GM12878 (cell line): ENCODE data around the gene SEPTIN1. TPM values are rescaled to one million over a fixed set of nuclear protein-coding genes. Genes with fewer than 3 reads are reported as not detected.

Source experiments
- ATAC-seq: fragments of 200-7000 bp; cut with Tn5 transposase; 3 replicates; pipeline ENCODE4 v1.9.1; 2020; ENCODE audit warnings: mild to moderate bottlenecking, moderate library complexity
- BruUV-seq: library from RNA; stranded (reverse); fragments of 400-500 nt; replicated peaks from 2 replicates; lab custom pipeline; 2021; lab: Mats Ljungman, UMichigan
- CTCF ChIA-PET: fragments of 300-600 bp; sonication (Branson Sonifier 250); formaldehyde crosslinking; extraction: SDS; loops from one replicate; lab custom pipeline; 2021; ENCODE audit warnings: inconsistent platforms; lab: Yijun Ruan, JAX
- POLR2A ChIA-PET: fragments of 350-600 bp; formaldehyde crosslinking; extraction: SDS; loops from one replicate; lab custom pipeline; 2021; ENCODE audit warnings: inconsistent platforms; lab: Charles Lee
- RAD21 ChIA-PET: fragments of 300-600 bp; sonication (Branson Sonifier 250); formaldehyde crosslinking; loops from one replicate; lab custom pipeline; 2023; ENCODE audit warnings: antibody characterized with exemption; ENCODE audit not compliant: unreplicated experiment; lab: Charles Lee
- SMC1A ChIA-PET: fragments of 300-600 bp; sonication (Branson Sonifier 250); formaldehyde crosslinking; loops from one replicate; lab custom pipeline; 2023; ENCODE audit not compliant: unreplicated experiment, uncharacterized antibody; lab: Charles Lee
- DNase-seq: peaks from one replicate; pipeline ENCODE4 v3.0.0-alpha.2; 2011; ENCODE audit warnings: low read depth, low spot score
- FAIRE-seq: peaks from 3 replicates; lab custom pipeline; 2011; peaks lifted over from hg19 to GRCh38; lab: Jason Lieb, UNC
- H2AFZ ChIP-seq: 2 replicates; pipeline ENCODE4 v1.6.0; 2011; ENCODE audit warnings: low read depth, low read length, control low read depth; ENCODE audit not compliant: control insufficient read depth
- H3K27ac ChIP-seq: 2 replicates; pipeline ENCODE4 v1.5.1; 2011; ENCODE audit warnings: control low read depth; ENCODE audit not compliant: control insufficient read depth, insufficient read depth
- H3K27me3 ChIP-seq, 2 experiments: replicated peaks in 1 of 2; 2 replicates each; pipeline versions ENCODE4 v1.6.0 to v1.6.1; 2011; ENCODE audit warnings: low read length in 1 of 2; ENCODE audit not compliant: control insufficient read depth in 2 of 2, insufficient read depth in 2 of 2
- H3K36me3 ChIP-seq, 2 experiments: 2 replicates each; pipeline ENCODE4 v1.5.1; 2011; ENCODE audit warnings: low read length in 1 of 2; ENCODE audit not compliant: control insufficient read depth in 2 of 2, insufficient read depth in 2 of 2
- H3K4me1 ChIP-seq: 2 replicates; pipeline ENCODE4 v1.6.1; 2011; ENCODE audit warnings: mild to moderate bottlenecking, low read length, moderate library complexity, mixed read lengths; ENCODE audit not compliant: control insufficient read depth, insufficient read depth
- H3K4me2 ChIP-seq: 2 replicates; pipeline ENCODE4 v1.6.0; 2011; ENCODE audit warnings: control low read depth; ENCODE audit not compliant: control insufficient read depth, insufficient read depth
- H3K4me3 ChIP-seq: fragments of 200-600 bp; sonication (generic); 2 replicates; pipeline ENCODE4 v1.5.1; 2016
- H3K79me2 ChIP-seq: 2 replicates; pipeline ENCODE4 v1.6.0; 2011; ENCODE audit warnings: low read length; ENCODE audit not compliant: control insufficient read depth, insufficient read depth
- H3K9ac ChIP-seq: 2 replicates; pipeline ENCODE4 v1.8.0; 2011; ENCODE audit warnings: low read length, control low read depth, mixed read lengths; ENCODE audit not compliant: control insufficient read depth, insufficient read depth
- H3K9me3 ChIP-seq: replicated peaks from 3 replicates; pipeline ENCODE4 v1.5.1; 2011; ENCODE audit warnings: mild to moderate bottlenecking, low read length; ENCODE audit not compliant: control insufficient read depth, insufficient read depth
- H4K20me1 ChIP-seq: 2 replicates; pipeline ENCODE4 v1.6.0; 2011; ENCODE audit not compliant: control insufficient read depth, insufficient read depth
- CEBPB ChIP-seq, 2 experiments: fragments of 150-350 bp in 1 of 2; IDR thresholded peaks; 2 replicates each; pipeline ENCODE4 v1.6.1; 2012 to 2014; ENCODE audit warnings: low read depth in 2 of 2, low read length in 2 of 2, borderline replicate concordance in 1 of 2, inconsistent platforms in 1 of 2
- E2F8 ChIP-seq: fragments of 450-650 bp; IDR thresholded peaks from 2 replicates; pipeline ENCODE4 v1.6.1; 2018; ENCODE audit warnings: mild to moderate bottlenecking, low read depth, moderate library complexity; ENCODE audit not compliant: partially characterized antibody
- KDM1A ChIP-seq: fragments of 200-600 bp; sonication (generic); IDR thresholded peaks from 2 replicates; pipeline ENCODE4 v1.6.1; 2016; ENCODE audit warnings: borderline replicate concordance
- MTA3 ChIP-seq: IDR thresholded peaks from 2 replicates; pipeline ENCODE4 v1.6.1; 2012; ENCODE audit warnings: low read length, inconsistent platforms, borderline replicate concordance
- NR2C1 ChIP-seq: fragments of 450-650 bp; IDR thresholded peaks from 2 replicates; pipeline ENCODE4 v1.6.1; 2017; ENCODE audit warnings: antibody characterized with exemption, mild to moderate bottlenecking, moderate library complexity
- PML ChIP-seq: IDR thresholded peaks from 2 replicates; pipeline ENCODE4 v1.6.1; 2012; ENCODE audit warnings: low read length, inconsistent platforms
- POLR2A ChIP-seq: IDR thresholded peaks from 2 replicates; pipeline ENCODE4 v1.6.1; 2011; ENCODE audit warnings: low read depth, mild to moderate bottlenecking, low read length
- RAD51 ChIP-seq: fragments of 450-650 bp; IDR thresholded peaks from 2 replicates; pipeline ENCODE4 v1.6.1; 2016; ENCODE audit warnings: moderate library complexity, mild to moderate bottlenecking, inconsistent platforms
- ZBTB11 ChIP-seq: fragments of 450-650 bp; formaldehyde crosslinking; IDR thresholded peaks from 2 replicates; pipeline ENCODE4 v1.5.0; 2022; ENCODE audit warnings: mild to moderate bottlenecking, missing genetic modification characterization
- WGBS: methylation state at CpG from one replicate; pipeline ENCODE4 v1.1.6; 2016; ENCODE audit warnings: low lambda C conversion rate; ENCODE audit not compliant: insufficient replicate concordance, insufficient coverage; ENCODE audit errors: missing lambda C conversion rate; 5-methylcytosine and 5-hydroxymethylcytosine counted together
- in situ Hi-C: fragments of 300-500 bp; cut with MboI; formaldehyde crosslinking; loops from 9 replicates; pipeline ENCODE4 v1.14.3; 2018; ENCODE audit warnings: mixed read lengths
- intact Hi-C: fragments of 100-400 bp; cut with micrococcal nuclease; formaldehyde crosslinking; loops from one replicate; pipeline ENCODE4 v1.14.2; 2022; ENCODE audit not compliant: unreplicated experiment
- polyA plus RNA-seq, 11 experiments: library from polyadenylated mRNA; depleted of rRNA in 4 of 11; unstranded in 6 of 11; stranded (reverse) in 5 of 11; fragments of >200 nt; fragmentation: Nextera tagmentation in 4 of 11; fragmentation: Illumina TruSeq in 1 of 11; extraction: Ambion mirVana in 4 of 11; extraction: Trizol in 1 of 11; gene quantifications; 1 replicate in 1 of 11; 2 replicates in 10 of 11; pipeline versions ENCODE4 v1.2.1 to v1.2.3, GENCODE V29; 2011 to 2016; ENCODE audit warnings: inconsistent platforms in 2 of 11, missing spikeins in 2 of 11, low read depth in 1 of 11
- total RNA-seq, 4 experiments: library from RNA; depleted of rRNA in 3 of 4; stranded (reverse); fragments of >200 nt in 3 of 4; fragmentation: Illumina TruSeq in 1 of 4; extraction: Trizol in 1 of 4; gene quantifications; 2 replicates each; pipeline versions ENCODE4 v1.2.1 to v1.2.3, GENCODE V29; 2013 to 2021
- TF ChIP-seq, protein P1 (sequence below): IDR thresholded peaks from 2 replicates; pipeline ENCODE4 v1.6.1; 2011; ENCODE audit warnings: mild to moderate bottlenecking, low read depth, low read length, moderate library complexity; ENCODE audit not compliant: insufficient replicate concordance
- TF ChIP-seq, protein P2 (sequence below): fragments of 450-650 bp; formaldehyde crosslinking; IDR thresholded peaks from 2 replicates; pipeline ENCODE4 v1.4.0; 2022; ENCODE audit warnings: mild to moderate bottlenecking, moderate library complexity

The SEPTIN1 gene
- total and polyA plus RNA-seq, 10 of the 15 experiments (the other 5 are each of a cell fraction or from before 2014, with no cell fraction given): 2.8 to 153 (median 94.1) TPM

- ATAC-seq: no peak
- no peaks in the 10 kb centered on the region for H3K27me3 ChIP-seq
- CTCF ChIA-PET: interaction anchor here (0.6 kb wide), 1 partner anchor 47 kb away, joined by 3 read pairs; the partner anchor contains the start of gene ZNF48
- H3K4me3 ChIP-seq: no peak overlapping the region
- no peak for DNase-seq
- peaks cover 0 to 4% of the 10 kb centered on the region in 2 experiments for H3K36me3 ChIP-seq
- POLR2A ChIA-PET: no interaction called here
- no peak overlapping the region for H2AFZ ChIP-seq
- RAD21 ChIA-PET: no interaction called here
- H3K4me1 ChIP-seq: peaks cover 24% of the 10 kb centered on the region
- no peak overlapping the region for H3K9ac ChIP-seq
- H3K79me2 ChIP-seq: no peaks in the 10 kb centered on the region
- no peak for FAIRE-seq
- intact Hi-C loops (no loop called here), in situ Hi-C loops (no loop called here)
- WGBS: 95% methylated on average over 8 of the region's 8 CpGs
- no TSS peak for BruUV-seq
- peaks cover 8% of the 10 kb centered on the region for H4K20me1 ChIP-seq
- SMC1A ChIA-PET: no interaction called here
- no peak overlapping the region for H3K27ac ChIP-seq
- no peak overlapping the region for H3K4me2 ChIP-seq
- H3K9me3 ChIP-seq: no peaks in the 10 kb centered on the region
- TF ChIP-seq, protein P1, sequence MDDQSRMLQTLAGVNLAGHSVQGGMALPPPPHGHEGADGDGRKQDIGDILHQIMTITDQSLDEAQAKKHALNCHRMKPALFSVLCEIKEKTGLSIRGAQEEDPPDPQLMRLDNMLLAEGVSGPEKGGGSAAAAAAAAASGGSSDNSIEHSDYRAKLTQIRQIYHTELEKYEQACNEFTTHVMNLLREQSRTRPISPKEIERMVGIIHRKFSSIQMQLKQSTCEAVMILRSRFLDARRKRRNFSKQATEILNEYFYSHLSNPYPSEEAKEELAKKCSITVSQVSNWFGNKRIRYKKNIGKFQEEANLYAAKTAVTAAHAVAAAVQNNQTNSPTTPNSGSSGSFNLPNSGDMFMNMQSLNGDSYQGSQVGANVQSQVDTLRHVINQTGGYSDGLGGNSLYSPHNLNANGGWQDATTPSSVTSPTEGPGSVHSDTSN: no peak
- TF ChIP-seq KDM1A: no peak
- no peak for TF ChIP-seq POLR2A
- TF ChIP-seq, protein P2, sequence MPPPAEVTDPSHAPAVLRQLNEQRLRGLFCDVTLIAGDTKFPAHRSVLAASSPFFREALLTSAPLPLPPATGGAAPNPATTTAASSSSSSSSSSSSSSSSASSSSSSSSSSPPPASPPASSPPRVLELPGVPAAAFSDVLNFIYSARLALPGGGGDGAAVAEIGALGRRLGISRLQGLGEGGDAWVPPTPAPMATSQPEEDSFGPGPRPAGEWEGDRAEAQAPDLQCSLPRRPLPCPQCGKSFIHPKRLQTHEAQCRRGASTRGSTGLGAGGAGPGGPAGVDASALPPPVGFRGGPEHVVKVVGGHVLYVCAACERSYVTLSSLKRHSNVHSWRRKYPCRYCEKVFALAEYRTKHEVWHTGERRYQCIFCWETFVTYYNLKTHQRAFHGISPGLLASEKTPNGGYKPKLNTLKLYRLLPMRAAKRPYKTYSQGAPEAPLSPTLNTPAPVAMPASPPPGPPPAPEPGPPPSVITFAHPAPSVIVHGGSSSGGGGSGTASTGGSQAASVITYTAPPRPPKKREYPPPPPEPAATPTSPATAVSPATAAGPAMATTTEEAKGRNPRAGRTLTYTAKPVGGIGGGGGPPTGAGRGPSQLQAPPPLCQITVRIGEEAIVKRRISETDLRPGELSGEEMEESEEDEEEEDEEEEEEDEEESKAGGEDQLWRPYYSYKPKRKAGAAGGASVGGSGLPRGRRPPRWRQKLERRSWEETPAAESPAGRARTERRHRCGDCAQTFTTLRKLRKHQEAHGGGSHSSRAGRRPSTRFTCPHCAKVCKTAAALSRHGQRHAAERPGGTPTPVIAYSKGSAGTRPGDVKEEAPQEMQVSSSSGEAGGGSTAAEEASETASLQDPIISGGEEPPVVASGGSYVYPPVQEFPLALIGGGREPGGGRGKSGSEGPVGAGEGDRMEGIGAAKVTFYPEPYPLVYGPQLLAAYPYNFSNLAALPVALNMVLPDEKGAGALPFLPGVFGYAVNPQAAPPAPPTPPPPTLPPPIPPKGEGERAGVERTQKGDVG (CRISPR knock-in tag): no peak
- TF ChIP-seq RAD51: no peak
- no peak for TF ChIP-seq NR2C1
- no peak for TF ChIP-seq CEBPB (IDR thresholded peaks at IDR 0.05; ENCODE audit: borderline replicate concordance in 1 of 2, low read depth in 2 of 2, low read length in 2 of 2)
- no peak for TF ChIP-seq PML
- no peak for TF ChIP-seq E2F8
- no peak for TF ChIP-seq MTA3
- TF ChIP-seq ZBTB11: no peak
These were observed 34.2 kb downstream of the SEPTIN1 start for GRCh38 chr16:30348113-30348512.
